GM18507 (cell line): ENCODE results near the gene RGPD8.
"Not testable (repeated sequence)": the region's sequence is repeated elsewhere in the genome, so short reads cannot be mapped to it uniquely, and the experiment has no call there.

ENCODE experiments used
- DNase-seq: peaks from one replicate; pipeline ENCODE4 v3.0.0; 2011; ENCODE audit warnings: low read depth; ENCODE audit not compliant: insufficient read length; ENCODE audit errors: extremely low spot score
- FAIRE-seq: peaks from 2 replicates; lab custom pipeline; 2011; peaks lifted over from hg19 to GRCh38; lab: Jason Lieb, UNC

Gene RGPD8

DNA sequence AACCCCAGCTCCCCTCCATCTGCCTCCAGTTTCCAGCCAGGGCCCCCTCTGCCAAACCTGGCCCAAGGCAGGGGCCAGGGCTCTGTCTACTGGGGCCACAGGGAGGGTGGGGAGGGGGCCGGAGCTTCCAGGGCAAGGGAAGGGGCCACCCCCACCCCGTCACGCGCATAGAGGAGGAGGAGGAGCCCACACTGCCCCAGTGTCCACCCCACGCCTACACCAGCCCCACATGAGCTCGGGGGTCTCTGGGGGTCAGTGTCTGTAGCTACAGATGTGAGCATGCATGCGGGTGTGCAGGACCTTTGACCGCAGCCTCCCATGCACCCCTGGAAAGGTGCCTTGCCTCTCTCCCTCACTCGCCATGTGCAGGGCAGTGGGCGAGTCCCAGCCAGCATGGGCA lies 3.5 kb upstream of the RGPD8 start:
- not testable (repeated sequence) for DNase-seq, FAIRE-seq

DNA sequence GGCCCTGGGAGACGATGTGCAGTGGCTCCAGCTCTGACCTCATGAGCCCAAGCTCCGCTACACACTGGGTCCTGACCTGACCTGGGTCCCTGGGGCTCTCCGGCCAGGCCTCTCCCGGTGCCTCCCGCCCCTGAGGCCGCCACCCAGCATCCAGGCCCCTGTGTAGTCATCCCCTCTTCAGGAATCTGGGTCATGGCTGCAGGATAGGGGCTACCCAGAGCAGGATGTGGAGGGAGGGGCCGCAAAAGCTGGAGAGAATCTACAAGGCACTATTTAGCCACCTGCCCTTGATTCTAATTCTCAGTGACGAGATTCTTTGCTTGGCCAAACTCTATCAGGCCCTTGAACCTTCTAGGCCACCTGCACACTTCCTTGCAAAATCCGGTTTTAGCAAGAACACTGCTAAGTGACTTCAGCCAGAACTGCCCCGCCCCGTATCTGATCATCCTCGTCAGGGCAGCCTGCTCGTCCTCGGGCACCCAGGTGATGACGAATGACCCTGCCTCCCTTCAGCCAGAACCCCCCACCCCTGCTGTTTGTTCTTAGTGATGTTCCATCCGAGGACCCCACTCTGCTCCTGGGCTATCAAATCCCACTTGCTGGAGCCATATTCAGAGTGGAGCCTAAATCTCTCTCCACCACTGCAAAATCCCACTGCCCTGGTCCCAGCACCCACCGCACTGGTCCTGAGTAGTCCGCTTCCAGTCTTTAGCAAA lies 2.4 kb upstream of the RGPD8 start:
- FAIRE-seq = not testable (repeated sequence)

DNA sequence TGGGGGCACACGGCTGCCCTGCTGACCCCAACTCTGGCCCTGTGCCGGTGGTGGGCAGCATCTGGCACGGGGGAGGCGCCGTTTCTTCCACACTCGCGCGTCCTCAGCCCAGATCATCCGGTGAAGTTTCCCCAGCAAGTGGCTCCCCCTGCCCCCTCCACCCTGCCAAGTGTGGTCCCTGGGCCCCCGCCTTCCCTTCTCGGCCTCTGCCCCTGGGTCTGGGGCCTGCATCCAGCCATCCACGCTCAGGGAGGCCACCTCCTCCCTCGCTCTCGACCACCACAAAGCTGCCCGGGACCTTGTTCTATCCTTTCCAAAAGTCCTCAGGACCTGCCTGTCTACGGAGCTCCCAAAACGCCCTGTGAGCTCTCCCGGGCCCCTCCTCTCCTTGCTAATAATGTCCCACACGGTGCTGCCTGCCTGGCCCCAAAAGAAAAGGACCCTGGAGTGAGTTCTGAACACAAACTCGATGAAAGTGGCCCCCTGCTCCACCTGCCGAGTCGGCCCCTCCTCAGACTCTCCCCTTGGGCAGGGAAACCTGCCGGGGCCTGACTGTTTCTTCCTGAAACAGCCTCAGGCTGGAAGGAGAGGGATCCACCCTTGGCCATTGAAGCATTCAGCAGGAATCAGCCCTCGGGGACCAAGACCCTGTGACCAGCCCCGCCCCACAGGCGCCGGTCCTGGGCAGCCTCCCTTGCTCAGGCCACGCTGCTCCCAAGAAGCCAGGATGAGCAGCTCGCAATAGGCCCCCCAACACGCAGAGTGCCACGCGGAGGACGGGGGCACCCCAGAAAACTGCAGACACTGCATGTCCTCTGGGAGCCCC lies 1.7 kb upstream of the RGPD8 start:
- not testable (repeated sequence) for DNase-seq, FAIRE-seq

More for the DNA sequence above, 2.4 kb upstream of the RGPD8 start:
- not testable (repeated sequence) for DNase-seq

DNA sequence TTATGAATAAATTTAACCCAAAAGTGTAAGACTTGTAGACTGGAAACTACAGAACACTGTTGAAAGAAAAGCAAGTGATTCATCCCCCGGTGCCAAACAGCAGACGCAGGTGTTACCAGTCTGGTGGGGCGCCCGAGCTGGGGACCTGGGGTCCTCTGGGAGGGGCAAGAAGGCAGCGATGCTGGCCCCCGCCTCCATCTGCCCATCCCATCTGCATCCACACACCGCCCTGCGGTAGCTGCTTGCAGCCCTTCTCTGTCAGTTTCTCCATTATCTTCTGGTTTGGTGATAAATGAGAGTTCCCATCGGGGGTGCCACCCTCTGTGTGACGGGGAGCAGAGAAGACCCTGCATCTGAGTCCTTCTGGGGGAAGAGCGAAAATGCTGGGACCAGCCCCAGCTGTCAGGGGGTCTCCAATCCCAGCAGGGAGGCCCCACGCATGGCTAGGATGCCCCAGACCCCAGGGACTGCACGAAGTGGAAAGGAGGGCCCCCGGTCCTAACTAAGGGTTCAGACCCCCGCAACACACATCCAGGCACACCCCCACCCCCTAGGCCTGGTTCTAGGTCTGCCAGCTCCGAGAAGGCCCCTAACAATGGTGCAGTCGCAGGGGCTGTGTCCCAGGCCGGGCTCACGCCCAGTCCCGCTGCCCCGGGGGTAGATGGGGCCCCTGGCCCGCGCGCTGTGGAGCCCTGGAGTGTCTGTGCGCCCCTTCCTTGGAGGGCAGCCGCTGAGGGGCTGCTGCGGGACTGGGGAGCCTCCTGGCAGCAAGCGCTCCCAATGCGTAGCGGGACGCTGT lies 686 bp upstream of the RGPD8 start:
- FAIRE-seq (no peak), DNase-seq (no peak)

DNA sequence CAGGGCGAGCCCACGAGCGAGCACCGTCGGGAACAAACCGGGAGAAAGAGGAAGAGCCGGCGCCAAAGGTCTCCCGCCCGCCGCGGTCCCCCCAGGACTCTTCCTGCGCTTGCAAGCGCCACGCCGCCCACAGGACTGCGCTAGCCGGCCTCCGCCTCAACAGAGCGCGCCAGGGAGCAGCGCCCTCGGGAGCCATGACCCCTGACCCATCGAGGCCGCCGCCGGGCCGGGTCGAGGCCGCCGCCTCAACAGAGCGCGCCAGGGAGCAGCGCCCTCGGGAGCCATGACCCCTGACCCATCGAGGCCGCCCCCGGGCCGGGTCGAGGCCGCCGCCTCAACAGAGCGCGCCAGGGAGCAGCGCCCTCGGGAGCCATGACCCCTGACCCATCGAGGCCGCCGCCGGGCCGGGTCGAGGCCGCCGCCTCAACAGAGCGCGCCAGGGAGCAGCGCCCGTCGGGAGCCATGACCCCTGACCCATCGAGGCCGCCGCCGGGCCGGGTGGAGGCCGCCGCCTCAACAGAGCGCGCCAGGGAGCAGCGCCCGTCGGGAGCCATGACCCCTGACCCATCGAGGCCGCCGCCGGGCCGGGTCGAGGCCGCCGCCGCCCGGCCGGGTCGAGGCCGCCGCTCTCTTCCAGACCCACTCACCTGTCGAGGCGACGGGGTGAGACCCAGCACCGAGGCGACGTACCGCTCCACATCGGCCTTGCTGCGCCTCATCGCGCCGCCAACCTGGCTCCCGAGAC lies 538 bp downstream of the RGPD8 start:
- FAIRE-seq, DNase-seq: not testable (repeated sequence)

DNA sequence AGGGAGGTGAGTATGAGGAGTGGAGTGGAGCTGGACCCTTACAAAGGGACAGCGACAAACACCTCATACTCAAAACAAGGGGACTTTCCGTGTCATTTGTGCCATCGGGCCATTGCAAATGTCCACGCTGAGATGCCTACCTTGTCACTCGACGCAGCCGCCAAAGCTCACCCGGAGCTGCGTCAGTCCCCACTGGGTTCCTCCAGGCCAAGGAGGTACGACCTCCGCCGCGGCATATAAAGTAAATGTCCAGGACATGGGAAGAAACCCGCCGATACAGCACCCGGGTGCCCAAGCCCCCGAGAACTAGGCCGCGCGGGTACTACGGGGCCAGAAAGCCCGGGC lies 1.1 kb downstream of the RGPD8 start:
- not testable (repeated sequence) for DNase-seq, FAIRE-seq

DNA sequence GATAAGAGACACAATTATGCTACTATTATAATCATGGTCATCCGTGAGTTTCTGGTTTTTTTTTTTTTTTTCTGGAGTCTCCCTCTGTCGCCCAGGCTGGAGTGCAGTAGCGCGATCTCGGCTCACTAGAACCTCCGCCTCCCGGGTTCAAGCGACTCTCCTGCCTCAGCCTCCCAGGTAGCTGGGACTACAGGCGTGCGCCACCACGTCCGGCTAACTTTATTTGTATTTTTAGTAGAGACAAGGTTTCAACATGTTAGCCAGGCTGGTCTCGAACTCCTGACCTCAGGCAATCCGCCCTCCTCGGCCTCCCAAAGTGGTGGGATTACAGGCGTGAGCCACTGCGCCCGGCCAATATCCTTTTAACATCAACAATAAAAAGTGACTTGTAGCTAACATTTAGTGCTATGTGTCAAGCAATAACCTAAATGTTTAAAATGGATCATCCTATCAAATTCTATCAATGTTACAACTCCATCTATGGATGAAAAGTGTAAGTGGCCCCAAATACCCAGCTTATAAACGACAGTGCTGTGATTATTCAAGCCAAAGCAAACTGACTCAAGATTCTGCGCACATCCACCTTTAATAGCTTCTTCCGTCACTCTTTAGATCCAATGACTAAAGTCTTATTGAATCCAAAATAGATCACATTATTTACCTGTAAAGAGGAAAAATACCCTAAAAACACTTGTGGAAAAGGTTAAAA lies 1.7 kb downstream of the RGPD8 start:
- DNase-seq, FAIRE-seq: not testable (repeated sequence)

DNA sequence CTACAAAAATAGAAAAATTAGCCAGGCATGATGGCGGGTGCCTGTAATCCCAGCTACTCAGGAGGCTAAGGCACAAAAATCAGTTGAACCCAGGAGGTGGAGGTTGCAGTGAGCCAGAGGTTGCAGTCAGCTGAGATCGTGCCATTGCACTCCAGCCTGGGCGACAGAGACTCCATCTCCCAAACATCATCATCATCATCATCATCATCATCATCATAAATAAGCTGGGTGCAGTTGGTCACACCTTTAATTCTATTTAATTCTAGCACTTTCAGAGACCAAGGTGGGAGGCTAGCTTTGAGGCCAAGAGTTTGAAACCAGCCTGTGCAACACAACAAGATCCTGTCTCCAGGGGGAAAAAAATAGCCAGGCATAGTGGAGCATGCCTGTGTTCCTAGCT lies 8.9 kb downstream of the RGPD8 start:
- not testable (repeated sequence) for DNase-seq, FAIRE-seq

DNA sequence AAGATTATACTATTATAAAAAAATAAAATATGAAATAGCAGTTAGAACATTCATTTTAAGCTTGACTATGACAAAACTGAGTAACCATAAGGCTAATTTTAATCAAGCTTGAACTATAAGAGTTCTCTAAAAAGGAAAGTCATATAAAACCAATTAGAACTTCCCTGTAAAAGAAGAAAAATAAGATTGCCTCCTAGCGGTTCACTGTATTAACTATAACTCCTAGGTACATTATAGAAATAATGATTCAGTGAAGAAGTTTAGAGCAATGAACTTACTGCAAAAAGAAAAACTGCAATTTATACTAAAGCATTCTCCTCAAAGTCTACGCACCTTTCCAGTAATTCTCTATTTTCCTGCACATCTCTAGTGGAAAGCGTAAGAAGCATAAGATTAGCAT lies 16.6 kb downstream of the RGPD8 start:
- not testable (repeated sequence) for DNase-seq, FAIRE-seq

DNA sequence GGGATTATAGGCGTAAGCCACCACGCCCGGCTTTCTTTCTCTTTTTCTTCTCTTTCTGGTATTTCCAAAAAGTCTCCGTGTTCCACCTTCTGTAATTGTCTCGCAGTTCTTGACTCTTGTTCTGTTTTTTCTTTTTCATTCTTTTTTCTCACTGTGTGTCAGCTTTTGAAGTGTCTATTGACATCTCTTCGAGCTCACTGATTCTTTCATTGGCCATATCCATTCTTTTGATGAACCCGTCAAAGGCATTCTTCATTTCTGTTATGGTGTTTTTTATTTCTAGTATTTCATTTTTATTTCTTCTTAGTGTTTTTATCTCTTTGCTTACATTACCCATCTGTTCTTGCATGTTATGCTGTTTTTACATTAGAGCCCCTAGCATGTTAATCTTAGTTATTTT lies 73.4 kb downstream of the RGPD8 start:
- DNase-seq, FAIRE-seq: not testable (repeated sequence)

DNA sequence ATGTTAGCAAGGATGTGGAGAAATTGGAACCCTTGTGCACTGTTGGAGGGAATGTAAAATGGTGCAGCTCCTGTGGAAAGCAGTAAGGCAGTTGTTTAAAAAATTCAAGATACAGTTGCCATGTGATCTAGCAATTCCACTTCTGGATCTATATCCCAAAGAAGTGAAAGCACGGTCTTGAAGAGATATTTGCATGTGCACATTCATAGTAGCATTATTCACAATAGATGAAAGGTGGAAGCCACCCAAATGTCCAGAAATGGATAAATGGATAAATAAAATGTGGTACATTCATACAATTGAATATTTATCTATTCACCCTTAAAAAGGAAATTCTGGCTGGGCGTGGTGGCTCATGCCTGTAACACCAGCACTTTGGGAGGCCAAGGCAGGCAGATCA lies 79.1 kb downstream of the RGPD8 start:
- not testable (repeated sequence) for FAIRE-seq, DNase-seq

DNA sequence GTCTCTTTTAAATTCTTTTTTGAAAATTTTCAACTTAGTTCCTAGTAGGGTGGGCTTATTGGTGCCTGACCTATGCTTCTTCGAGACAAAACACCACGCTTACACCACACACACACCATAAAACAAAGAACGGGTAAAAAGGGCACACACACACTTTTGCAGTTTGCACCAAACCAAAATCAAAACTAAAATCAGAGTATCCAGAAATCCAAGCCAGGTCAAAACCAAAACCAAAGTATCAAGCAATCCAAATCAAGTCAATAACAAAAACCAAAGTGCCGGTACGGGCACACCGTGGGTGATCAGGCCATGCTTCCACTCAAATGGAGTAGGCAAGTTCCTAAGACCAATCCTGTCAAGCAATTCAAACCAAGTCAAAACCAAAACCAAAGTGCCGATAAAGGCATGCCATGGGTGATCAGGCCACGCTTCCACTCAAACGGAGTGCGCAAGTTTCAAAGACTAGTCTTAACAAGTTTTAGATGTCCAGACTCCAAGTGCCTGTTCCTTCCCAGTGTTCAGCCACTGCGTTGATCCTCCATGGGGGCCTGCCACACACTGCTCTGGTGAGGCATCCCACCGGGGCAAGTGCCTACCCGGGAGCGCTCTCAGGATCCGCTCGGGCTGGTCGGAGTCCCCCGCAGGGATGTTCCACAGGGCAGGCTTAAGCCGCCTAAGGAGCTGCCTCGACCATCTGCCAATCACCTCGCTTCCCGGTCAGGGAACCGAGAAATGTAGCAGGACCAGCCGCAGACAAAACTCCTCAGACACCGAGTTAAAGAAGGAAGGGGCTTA lies 80.4 kb downstream of the RGPD8 start:
- DNase-seq, FAIRE-seq: not testable (repeated sequence)

DNA sequence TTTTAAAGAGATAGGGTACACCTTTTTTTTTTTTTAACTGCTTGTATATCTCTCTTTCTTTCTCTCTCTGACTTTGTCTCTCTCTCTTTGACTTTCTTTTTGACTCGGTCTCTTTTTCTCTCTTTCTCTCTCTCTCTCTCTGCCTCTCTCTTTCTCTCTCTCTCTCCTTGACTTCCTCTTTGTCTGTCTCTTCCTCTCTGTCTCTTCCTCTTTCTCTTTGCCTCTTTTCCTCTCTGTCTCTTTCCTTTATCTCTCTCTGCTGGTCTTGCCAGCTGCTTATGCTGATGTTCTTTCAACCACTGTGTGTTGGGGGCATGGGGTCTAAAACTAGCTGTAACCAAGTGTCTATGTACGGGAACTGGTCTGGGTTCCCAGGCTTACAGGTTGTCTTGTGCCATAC lies 81.2 kb downstream of the RGPD8 start:
- FAIRE-seq, DNase-seq: not testable (repeated sequence)

DNA sequence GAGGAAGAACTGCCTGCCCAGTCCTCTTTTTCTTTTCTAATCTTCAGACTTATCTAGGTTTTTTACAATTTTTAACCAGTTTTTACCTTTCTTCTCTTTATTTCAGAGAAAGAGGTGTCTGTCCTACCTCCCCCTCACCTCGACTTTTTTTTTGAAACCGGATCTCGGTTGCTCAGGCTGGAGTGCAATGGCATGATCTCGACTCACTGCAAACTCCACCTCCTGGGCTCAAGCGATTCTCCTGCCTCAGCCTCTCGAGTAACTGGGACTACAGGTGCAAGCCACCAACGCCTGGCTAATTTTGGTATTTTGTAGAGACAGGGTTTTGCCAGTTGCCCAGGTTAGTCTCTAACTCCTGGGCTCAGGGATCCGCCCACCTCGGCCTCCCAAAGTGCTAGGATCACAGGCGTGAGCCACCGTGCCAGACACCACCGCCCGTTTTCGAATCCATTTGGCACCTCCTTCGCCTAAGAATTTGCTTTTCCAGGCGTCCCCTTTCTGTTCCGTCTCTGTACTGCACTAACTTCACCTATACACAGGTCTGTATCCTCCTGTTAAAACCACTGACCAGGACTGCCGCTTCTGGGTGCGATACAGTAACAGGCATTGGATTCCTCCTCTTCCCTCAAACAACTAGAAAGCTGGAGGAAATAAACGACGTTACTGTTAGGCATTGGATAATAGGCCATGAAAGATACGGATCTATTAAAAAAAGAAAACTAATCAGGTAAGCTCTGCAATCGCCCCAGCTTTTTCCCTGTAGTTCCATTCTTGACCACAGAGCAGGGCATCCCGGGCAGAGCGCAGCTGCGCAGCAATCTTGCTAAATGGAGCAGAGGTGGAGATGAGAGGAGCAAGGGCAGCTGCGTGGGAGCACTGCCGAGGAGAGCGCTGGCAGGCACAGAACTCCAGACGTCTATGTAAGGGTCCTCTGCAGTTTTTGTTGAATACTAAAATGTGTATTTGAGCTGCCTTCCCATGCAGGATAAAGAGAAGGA lies 88.1 kb downstream of the RGPD8 start:
- no peak for FAIRE-seq
- DNase-seq = no peak

DNA sequence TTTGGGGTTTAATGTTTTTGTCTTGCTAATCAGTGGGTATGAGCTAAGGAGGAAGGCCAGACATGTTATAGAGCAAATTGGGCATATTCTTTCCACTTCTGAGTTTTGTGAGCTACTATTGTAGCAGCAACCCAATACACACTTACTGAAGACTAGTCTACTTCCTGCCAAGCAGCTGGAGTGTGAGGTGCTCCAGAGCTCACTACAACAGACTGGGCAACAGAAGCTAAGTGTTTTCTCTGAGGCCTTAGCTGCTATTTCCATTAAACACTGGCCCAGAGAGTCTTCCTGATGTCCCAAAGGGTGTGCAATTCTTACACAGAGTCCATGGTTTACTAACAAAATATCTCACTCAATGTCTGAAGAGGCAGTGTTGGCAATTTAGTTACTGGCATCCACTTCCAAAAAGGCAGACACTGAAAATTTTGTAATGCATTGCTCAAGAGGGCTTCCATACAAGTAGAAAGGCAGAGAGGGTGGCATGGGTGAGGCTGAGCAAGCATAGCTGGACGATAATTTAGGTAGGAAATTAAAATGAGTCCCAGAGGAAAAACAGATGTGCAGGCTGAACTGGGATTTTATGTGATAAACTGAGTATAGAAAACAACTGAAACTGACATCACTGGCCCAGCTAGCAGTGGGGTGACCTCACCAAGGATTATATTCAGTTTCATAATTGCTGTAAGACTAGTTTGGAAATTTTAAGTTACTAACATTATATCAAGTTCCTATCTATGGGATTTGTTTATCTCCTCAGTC lies 89.4 kb downstream of the RGPD8 start:
- FAIRE-seq (no peak), DNase-seq (no peak)

DNA sequence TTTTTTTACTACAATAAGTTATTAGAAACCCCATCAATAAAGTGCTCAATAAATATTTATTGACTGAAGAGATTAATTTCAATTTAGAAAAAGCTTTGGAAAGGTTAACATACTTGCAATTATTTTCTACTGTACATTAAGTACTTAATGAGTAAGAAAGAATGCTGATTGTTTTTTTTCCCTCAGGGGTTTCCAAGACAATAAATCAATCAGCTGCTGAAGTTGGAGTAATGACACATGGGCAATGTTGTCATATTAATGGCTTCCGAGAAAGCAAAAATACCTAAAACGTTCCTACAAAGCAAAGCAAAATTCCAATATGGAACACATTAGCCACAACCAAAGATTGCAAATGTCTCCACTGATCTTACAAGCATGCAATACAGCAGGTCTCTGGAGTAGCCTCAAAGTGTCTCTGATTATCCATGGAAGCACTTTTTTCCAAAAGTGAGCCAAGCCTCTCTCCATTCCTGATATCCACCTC lies 91.3 kb downstream of the RGPD8 start:
- FAIRE-seq (no peak), DNase-seq (no peak)
